ENCODE measurements around the gene RFX2.

RFX2 gene

DNA sequence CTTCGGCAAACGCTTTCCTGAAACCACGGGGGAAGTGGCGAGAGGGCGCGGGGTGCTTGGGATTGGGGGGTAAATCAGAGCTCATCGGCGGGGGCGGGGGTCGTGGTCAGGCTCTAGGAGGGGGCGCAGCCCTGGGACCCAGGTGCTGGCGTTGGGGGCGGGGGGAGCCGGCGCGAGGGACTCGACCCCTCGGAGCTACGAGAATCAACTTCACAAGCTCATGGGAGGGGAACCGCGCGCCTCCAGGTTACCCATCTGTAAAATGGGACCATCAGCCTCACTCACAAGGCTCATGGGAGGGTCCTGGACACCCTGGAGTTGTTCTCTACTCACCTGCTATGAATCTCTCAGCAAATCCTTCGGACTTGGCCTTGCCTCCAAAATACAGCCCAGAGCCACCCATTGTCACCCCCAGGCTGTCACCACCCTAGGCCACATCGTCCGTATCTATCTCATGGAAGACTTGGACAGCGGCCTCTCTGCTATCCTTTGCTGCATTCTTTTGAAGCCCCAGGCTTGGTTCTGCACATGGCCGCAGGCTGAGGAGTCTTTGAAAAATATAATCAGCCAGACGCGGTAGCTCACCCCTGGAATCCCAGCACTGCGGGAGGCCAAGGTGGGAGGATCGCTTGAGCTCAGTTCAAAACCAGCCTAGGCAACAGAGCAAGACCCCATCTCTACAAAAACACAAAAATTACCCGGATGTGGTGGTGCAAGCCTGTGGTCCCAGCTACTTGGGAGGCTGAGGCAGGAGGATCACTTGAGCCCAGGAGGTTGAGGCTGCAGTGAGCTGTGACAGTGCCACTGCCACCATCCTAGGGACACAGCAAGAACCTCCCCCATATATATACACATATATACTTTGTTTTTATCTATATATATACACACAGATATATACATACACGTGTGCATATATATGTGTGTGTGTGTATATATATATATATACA lies 131.4 kb downstream of the RFX2 start:
- FAIRE-seq (no peak), DNase-seq (ENCODE audit: extremely low spot score, insufficient read length, low read depth) (no peak)

DNA sequence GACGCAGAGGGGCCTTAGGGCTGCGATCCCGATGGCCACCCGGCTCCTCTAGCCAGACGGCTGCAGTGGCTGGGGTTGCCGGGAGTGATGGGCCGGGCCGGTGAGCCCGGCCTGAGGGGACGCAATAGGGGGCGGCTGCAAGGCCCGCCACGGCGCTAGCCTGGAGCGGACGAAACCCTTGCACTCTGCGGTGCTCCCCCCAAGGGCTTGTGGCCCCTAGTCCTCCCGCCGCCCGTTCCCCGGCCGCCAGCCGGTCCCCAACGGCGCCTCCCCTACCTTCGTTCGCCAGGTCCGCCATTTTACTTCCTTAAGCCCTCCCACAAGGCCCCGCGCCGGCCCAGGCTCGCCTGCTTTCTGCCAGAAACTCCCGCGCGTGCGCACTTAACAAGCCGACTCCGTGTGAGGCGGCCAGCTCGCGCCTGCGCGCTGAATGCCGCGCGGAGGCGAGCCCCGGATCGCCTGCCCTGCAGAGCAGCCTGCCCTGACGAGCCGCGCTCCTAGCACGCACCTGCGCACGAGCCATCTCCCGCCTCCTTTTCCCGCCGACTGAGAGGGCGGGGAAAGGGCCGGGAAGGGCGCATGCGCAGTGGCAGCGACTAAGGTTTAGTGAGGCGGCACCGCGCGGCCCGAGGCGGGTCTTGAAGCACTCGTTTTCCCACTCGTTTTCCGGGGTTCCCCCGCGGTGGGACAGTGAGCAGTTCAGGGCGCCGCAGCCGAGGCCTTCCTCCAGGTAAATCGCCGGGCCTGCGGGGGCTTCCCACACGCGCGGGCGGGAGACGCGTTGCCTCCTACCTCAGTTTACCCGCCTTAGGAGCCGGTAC lies 132.3 kb downstream of the RFX2 start, which contains the start of gene RANBP3:
Gene RANBP3 (minus strand): TSS at position 356 of the 821 bp plus-strand sequence. CDS start 58 bp downstream, at position 298.
- FAIRE-seq = peak; percentile 96
- DNase-seq (ENCODE audit: extremely low spot score, insufficient read length, low read depth) = peak; percentile 100

DNA sequence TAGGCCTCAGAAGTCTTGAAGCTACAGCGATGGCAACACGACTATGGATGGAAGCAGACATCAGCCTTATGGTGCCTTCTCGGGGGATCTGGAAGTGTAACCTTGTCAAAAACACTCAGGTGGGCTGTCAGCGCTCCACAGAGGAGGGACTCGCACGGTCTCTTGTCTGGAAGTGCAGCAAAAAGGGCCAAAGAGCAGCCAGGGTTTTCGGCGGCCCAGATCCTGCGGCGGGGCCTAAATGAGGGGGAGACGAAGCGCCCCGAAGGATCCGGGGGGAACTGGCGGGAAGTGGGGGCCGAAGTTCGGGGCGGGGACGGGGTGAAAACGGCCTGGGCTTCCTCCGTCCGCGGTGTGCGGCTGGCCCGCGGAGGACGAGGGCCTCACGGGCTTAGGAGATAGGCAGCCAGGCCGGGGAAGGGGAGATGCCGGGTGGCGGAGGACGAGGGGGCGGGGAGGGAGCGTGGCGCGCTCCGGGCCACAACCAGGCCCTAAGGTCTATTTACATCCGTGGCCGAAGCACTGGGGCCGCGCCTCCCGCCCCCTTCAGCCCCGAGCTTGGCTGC lies 133.0 kb downstream of the RFX2 start:
- DNase-seq (ENCODE audit: extremely low spot score, insufficient read length, low read depth) (no peak), FAIRE-seq (no peak)

DNA sequence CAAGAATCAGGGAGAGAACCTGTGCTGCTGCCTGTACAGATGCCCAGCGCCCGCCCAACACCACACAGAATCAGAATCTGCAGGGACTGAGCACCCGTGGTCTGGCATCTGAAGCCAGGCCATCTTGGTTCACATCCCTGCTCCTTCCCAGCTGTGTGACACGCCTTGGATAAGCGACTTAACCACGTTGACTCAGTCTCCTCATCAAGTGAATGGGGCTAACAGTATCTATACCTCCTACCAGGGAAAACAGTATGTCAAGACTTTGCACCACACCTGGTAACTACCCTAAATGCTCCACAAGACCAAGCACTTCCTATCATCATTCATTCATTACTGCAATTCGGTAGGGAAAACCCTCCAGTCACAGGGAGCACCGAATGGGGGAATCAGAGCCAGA lies 133.5 kb downstream of the RFX2 start:
- no peak for DNase-seq (ENCODE audit: extremely low spot score, insufficient read length, low read depth)
- no peak for FAIRE-seq

DNA sequence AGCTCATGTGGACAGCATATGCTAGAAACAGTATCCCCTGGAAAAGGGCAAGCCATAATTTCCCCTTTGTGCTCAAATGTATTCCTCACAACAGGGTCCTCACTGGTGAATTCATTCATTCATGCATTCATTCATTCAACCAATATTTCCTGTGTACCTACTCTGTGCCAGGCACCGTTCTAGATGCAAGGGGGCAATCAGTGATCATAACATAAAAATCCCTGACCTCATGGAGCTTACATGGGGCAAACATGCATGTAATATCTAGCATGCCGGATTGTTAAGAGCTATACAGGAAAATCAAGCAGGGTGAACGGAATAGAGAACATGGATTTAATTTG lies 134.9 kb downstream of the RFX2 start:
- DNase-seq (ENCODE audit: extremely low spot score, insufficient read length, low read depth) (no peak), FAIRE-seq (no peak)

DNA sequence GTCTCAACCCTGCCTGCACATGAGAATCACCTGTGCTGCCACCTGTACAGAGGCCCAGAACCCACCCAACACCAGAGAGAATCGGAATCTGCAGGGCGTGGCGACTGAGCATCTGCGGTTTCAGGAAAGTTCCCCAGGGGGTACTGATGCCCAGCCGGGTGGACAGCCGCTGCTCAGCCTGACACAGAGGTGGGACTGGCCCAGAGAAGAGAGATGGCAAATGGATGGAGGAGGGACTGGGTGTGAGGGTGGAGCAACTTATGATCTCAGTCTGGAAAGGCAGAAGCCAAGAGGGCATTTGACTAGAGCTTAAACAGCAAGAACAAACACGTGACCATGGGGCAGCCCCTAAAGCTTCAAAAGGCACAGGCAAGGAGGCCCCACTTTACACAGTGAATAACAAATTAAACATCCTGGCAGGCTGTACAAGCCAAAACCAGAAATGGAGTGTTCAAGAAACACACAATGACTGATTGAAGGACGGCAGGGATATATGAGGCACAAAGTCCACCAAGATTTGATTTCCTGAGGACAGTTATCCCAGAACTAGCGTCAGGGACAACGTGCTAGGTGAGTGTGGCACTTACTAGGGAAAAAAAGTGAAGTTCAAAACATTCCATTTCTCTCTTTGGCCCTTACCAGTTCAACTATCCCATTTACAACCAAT lies 135.4 kb downstream of the RFX2 start:
- DNase-seq (ENCODE audit: extremely low spot score, insufficient read length, low read depth) (no peak), FAIRE-seq (peak; percentile 52)

DNA sequence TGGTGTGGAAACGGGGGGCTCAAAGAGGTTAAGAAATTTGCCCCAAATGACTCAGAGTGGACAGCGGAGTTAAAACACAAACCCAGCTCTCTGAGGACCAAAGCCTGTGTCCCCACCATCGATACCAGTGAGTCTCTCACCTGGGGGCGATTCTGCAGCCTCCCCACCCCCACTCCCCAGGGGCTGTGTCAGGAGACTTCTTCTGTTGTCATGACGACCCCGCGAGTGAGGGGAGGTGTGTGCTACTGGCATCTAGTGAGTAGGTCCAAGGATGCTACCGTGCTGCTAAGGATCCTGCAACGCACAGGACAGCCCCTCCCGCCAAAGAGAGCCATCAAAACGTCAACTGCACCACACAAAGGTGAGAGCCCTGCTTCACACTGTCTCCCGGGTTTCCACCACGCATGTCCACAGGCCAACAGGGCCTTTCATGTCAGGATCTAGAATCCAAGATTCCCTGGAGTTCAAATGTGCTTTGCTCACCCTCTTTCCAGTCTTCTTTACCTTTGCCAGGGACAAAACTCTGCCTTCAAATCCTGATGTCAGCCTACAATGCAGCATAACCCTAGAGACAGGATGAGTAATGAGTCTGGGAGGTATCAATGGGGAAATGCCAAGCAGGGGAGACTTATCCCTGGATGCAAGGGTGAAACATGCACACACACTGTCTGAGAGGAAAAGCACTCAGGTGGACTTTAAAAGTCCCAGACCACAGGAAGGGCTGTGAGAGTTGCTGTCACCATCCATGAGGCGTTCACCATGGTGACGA lies 136.2 kb downstream of the RFX2 start:
- DNase-seq (ENCODE audit: extremely low spot score, insufficient read length, low read depth) = no peak
- no peak for FAIRE-seq

DNA sequence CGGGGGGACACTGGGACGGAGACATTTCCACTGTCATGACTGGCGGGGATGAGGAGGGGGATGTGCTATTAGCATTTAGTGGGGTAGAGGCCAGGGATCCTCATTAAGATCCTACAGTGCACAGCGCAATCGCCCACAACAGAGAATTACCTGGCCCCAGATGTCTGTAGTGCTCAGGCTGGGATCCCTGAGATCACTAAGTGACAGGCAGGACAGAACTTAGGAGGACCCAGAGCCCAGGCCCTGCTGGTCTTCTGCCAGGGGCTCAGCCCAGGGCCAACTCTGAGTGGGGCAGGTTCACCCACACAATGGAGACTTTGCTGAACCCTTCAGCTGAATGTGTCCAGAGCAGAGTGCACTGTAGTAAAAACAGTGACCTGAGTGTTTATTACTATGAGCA lies 136.9 kb downstream of the RFX2 start:
- no peak for FAIRE-seq
- DNase-seq (ENCODE audit: extremely low spot score, insufficient read length, low read depth) = no peak

DNA sequence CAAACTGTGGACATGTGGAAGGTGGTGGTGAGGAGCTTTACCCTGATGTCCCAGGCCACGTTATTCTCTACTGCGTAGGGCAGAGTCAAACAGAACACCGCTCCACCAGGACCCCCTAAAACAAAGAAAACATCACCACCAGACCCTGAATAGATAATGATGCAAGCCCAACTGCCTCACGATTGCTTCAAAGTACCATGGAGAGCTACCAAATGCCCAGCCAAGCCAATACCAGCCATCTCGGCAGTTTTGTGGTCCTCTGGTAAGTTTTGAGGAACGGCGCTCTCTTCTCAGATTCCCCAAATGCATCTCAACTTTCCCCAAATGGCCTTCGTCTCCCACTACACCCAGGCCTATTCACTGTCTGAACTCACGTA lies 138.0 kb downstream of the RFX2 start:
- FAIRE-seq (no peak), DNase-seq (ENCODE audit: extremely low spot score, insufficient read length, low read depth) (no peak)

DNA sequence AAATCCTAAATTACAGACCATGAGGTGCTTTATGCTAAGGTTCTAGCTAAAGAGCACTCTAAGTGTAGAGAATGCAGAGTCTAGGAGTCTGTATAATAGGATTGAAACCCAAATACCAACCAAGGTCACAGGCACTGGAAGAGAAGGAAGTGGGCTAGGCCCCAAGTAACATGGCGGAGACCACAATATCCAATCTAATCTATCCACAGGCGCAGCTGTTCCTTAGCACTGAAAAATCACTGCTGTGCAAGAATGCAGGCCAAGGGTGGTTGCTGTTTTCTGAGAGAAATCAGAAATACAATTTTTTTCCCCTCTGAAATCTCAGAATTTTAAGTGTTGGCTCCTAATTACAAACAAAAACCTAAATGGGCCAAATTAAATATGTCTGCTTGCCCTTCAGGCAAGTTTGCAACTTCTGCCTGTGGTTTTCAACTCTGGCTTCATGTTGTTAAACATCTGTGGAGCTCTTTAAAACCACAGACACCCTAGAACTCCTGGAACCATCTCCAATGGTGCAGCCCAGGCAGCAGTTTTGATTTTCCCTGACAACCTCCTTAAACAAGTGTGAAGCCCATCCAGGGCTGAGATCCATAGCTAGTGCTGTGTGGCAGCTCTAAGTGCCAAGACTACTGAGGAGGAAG lies 138.5 kb downstream of the RFX2 start:
- DNase-seq (ENCODE audit: extremely low spot score, insufficient read length, low read depth) = no peak

DNA sequence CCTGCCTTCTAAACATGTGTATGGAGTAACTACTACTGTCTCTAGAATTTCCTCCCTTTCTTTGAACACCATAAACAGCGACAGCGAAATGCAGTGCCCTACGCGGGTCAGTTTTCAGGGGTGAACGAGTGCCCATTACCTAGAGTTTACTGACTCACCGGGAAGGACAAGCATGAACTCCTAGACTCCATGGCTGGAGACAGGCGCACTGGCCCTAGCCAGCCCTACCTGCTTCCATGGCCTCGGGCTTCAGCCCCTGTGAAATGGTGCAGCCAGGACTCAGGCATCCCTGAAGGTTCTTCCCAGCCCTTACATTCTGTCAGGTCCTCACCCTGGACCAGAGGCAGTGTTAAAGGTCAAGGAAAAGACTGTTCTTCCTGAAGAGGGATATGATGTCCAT lies 140.8 kb downstream of the RFX2 start:
- FAIRE-seq (no peak), DNase-seq (ENCODE audit: extremely low spot score, insufficient read length, low read depth) (no peak)

More for the DNA sequence above, 138.5 kb downstream of the RFX2 start:
- FAIRE-seq = no peak

DNA sequence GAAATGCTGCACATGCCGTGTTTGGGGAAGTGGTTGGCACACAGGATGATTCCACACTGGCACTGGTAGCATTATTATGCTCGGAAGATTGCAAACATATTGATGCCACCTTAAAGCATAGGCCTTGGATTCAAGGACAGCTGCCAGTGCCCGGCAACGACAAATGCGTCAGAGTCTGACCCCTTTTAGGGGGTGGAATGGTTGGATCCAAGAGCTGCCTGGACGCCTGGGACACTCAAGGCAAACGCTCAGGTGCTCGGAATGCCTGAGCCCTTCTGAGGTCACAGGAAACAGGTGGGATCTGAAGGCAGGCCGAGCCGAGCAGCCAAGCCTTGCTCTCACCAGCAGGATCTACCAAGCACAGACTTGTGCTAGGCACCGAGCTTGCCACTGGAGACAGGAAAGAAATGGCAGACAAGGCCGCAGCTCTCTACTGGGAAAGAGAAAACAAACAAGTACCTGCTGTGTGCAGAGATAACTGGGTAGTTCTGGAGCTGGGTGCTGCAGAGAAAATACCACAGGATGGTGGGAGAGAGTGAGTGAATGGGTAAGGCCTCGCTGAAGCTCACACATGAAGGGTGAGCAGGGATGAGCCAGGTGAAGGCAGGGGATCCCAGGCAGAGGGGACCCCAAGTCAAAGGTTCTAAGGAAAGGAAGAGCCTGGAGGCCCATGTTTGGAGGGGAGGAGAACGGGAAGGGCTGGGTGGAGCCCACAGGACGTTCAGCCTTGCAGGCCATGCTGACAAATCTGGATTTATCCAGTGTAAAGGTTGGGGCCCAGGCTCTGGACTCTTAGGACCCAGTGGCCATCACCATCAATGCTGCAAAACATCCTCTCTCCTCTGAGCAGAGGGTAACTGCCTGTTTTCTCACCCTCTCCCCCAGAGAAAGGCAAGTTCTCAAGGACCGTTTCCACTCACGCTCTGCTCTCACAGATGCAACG lies 141.6 kb downstream of the RFX2 start:
- FAIRE-seq (no peak), DNase-seq (ENCODE audit: extremely low spot score, insufficient read length, low read depth) (no peak)

DNA sequence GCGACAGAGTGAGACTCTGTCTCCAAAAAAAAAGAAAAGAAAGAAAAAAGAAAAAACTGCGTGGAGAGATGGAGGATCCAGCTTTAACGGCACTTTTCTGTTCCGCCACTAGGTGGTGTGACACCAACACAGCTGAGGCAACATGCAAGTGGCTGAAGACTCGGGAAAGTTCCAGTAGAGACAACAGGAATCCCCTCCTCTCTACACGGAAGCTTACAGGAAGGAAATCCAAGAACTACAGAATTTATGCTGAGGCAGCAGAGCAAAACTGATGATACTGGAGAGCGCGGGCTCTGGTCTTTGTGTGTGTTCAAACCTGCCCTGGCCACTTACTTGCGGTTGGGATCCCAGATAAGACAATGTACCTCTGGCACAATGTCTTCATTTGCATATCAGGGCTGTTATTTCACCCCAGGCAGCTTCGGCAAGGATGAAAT lies 142.3 kb downstream of the RFX2 start:
- FAIRE-seq = peak; percentile 94
- peak; percentile 65 for DNase-seq (ENCODE audit: extremely low spot score, insufficient read length, low read depth)

DNA sequence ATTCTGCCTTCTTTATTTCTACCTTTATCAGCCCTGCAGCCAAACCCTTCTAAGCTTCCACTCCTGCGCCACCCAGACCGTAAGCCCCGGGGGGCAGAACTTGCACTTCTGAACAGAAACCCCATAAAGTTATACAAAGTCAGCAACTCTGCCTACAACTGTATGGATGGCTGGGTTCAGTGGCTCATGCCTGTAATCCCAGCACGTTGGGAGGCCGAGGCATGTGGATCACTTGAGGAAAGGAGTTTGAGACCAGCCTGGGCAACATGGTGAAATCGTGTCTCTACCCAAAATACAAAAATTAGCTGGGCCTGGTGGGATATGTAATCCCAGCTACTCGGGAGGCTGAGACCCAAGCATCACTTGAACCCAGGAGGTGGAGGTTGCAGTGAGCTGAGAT lies 142.7 kb downstream of the RFX2 start:
- no peak for DNase-seq (ENCODE audit: extremely low spot score, insufficient read length, low read depth)
- no peak for FAIRE-seq

DNA sequence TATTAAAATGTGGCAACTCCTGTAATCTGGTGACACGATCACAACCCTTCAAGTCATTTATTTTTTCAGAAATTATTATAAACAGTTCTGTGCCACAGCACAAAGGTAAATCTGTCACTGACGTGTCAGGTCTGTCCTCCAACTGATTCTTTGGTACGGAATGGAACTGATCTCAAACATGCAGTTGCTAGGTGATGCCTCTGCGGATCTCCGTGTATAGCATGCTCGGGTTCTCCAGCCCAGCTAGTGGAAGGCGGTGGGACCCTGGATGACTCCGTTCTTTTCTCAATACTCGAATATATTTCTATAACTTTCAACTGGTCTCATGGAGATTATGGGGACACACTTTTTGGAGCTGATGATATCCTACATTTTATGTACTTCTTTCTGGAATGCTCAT lies 143.4 kb downstream of the RFX2 start:
- FAIRE-seq (no peak), DNase-seq (ENCODE audit: extremely low spot score, insufficient read length, low read depth) (no peak)

DNA sequence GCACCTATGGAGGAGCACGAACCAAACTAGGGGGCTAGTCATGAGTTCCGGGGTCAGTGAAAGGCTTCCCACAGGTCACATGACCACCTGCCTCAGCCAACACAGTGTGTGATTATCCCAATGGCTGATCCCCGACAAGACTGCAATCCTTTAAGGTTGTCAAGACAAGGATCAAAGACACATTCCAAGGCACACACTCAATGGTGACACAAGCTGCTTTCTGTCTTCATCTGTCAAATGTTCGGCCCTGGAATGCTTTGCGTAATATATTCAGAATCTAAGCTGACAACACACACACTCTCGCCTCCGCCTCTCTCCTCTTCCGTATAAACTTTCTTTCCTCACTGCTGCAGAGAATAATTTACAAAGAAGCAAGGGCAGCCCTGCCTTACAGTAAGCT lies 144.1 kb downstream of the RFX2 start:
- DNase-seq (ENCODE audit: extremely low spot score, insufficient read length, low read depth) (no peak), FAIRE-seq (no peak)

DNA sequence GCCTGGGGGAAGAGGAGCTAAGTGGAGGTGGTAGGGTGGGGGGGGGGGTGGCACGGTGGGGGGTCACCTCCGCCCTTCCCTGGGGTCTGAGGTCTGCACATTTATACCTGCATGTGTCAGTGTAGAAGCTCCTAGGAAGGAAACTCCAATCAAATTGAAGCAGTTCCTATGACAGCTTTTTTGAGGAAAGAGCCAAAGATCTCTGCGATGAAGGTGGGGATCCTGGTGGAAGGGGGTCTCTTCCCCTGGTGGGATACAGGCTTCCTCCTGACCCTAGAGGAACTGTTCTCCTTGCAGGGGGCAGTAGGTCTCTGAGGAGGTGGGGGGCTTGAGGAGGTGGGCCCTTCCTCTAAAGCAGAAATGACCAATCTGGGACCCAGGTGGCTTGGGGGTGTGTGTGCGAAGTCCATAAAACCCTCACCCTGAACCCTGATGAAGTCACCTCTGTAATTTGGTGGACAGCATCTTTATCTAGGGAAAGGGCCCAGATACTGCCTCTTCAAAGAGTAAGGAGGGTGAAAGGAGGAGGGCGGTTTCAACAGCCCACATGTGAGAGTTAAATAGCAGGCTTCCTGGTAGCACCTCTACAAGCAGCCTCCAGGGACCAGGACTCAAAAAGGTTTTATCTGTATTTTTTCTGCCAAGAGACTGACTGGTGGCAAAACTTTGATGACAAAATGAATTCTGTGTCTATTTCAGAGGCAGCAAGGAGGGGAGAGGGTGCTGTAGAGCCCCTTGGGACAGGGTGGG lies 145.3 kb downstream of the RFX2 start:
- DNase-seq (ENCODE audit: extremely low spot score, insufficient read length, low read depth) (no peak), FAIRE-seq (no peak)
